ENCODE measurements around the gene ANO10. TPM values are rescaled to one million over a fixed set of nuclear protein-coding genes. Genes with fewer than 3 reads are reported as not detected.

ANO10 gene
- total RNA-seq, 4 donors from 2014 or later = 26.7 to 33.9 (median 28.7) TPM

DNA sequence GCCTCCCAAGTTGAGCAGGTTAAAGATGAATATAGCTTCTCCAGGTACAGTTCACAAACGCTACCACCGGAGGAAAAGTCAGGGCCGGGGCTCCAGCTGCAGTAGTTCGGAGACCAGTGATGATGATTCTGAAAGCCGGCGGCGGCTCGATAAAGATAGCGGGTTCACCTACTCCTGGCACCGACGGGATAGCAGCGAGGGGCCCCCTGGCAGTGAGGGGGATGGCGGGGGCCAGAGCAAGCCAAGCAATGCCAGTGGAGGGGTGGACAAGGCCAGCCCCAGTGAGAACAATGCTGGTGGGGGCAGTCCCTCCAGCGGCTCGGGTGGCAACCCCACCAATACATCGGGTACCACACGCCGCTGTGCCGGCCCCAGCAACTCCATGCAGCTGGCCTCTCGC, 274.0 kb downstream of the ANO10 start:
- no peaks in the 10 kb centered on the region for H3K9me3 ChIP-seq

DNA sequence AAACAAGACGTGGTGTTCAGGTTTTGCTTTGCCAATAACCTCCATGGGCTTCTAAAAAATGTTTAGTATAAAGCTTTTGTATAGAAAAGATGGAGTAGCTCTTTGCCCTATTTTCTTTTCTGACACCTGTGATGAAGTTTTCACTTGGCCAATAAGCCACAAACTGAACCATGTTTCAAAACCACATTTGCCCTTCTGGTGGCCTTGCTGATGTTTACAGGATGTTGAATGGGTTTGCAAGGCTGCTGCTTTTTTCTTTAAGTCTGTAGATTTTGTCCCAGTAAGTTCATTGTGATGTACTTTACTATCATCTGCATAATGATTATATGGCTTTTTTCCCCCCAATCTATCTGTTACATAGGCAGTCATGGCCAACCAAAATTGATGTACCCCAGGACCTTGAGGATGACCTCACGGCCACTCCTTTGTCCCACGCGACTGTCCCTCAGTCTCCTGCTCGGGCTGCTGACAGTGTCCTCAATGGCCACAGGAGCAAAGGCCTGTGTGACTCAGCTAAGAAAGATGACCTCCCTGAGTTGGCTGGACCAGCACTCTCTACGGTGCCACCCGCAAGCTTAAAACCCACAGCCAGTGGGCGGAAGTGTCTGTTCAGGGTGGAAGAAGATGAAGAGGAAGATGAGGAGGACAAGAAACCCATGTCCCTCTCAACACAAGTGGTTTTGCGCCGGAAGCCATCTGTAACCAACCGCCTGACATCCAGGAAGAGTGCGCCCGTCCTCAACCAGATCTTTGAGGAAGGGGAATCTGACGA, 274.6 kb downstream of the ANO10 start:
- 95 to 96% methylated on average over 14 of the region's 14 CpGs for WGBS, 2 donors
- H3K4me1 ChIP-seq = peaks cover 5 to 12% of the 10 kb centered on the region in 2 donors

More for the DNA sequence above, 274.0 kb downstream of the ANO10 start:
- TF ChIP-seq POLR2A (IDR thresholded peaks at IDR 0.05) = no peak
- TF ChIP-seq, protein P1, sequence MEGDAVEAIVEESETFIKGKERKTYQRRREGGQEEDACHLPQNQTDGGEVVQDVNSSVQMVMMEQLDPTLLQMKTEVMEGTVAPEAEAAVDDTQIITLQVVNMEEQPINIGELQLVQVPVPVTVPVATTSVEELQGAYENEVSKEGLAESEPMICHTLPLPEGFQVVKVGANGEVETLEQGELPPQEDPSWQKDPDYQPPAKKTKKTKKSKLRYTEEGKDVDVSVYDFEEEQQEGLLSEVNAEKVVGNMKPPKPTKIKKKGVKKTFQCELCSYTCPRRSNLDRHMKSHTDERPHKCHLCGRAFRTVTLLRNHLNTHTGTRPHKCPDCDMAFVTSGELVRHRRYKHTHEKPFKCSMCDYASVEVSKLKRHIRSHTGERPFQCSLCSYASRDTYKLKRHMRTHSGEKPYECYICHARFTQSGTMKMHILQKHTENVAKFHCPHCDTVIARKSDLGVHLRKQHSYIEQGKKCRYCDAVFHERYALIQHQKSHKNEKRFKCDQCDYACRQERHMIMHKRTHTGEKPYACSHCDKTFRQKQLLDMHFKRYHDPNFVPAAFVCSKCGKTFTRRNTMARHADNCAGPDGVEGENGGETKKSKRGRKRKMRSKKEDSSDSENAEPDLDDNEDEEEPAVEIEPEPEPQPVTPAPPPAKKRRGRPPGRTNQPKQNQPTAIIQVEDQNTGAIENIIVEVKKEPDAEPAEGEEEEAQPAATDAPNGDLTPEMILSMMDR (IDR thresholded peaks at IDR 0.05) = no peak
- H3K4me1 ChIP-seq = peaks cover 5 to 12% of the 10 kb centered on the region in 2 donors
- no peak overlapping the region for H3K27ac ChIP-seq
- no peak overlapping the region for H3K4me3 ChIP-seq (replicated peaks in 1 of 3)
- 96 to 99% methylated on average over 20 of the region's 20 CpGs for whole genome bisulfite sequencing, 2 donors
- intact Hi-C loops (cut with DNase I) = no loop called here
- no peaks in the 10 kb centered on the region for H3K27me3 ChIP-seq
- no peak for DNase-seq
- peaks cover 36% of the 10 kb centered on the region in 2 donors for H3K36me3 ChIP-seq

DNA sequence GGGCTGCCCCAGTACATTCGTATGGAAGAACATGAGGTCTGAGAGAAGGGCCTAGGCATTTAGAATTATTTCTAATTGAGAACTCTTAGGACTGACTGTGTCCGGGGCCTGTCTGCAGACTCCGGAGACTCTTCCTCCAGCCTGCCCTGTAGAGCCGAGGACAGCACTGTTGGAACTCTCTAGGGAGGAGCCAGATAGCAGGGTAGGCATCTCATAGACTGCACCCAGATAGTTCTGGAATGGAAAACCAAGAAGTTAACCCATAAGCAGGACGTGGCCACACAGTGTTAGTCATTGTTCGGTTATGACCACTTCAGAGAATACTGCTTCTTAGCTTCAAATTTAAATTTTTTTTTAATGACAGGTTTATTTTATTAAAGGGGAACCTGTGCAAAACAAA, 275.9 kb downstream of the ANO10 start:
- intact Hi-C loops (cut with DNase I) = no loop called here
- 85% methylated on average over 6 of the region's 6 CpGs for WGBS, 2 donors

More for the DNA sequence above, 274.6 kb downstream of the ANO10 start:
- H3K27ac ChIP-seq = no peak overlapping the region
- no peak for DNase-seq
- H3K36me3 ChIP-seq = peaks cover 36 to 38% of the 10 kb centered on the region in 2 donors
- H3K9me3 ChIP-seq = no peaks in the 10 kb centered on the region
- TF ChIP-seq, protein P1 (IDR thresholded peaks at IDR 0.05) = no peak
- no peak for TF ChIP-seq POLR2A (IDR thresholded peaks at IDR 0.05)
- H3K27me3 ChIP-seq = no peaks in the 10 kb centered on the region
- intact Hi-C loops (cut with DNase I) = no loop called here
- no peak overlapping the region for H3K4me3 ChIP-seq (replicated peaks in 1 of 3)

DNA sequence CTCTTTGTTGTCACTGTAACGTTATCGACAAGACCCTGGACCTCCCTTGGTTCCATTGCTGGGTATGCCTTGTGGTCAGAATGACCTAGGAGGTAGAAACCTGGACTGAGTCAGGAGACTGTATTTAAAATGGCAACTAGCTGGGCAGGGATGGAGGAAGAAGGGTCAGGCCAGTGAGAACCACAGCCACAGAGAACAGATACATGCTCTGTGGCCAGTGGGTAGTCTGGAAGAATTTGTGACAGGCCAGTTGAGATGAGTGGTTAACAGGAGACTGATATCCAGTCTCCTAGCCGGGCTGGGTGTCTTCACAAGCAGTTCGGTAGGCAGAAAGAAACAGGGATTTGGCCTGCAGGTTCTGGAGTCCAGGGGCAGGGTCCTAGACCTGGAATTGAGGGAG, 276.6 kb downstream of the ANO10 start:
- Histone ChIP-seq H3K4me1 (peaks cover 5 to 12% of the 10 kb centered on the region in 2 donors), H3K27ac (peak overlapping the region in 1 of 3 donors; percentile 2), H3K27me3 (no peaks in the 10 kb centered on the region), H3K9me3 (no peaks in the 10 kb centered on the region), H3K4me3 (replicated peaks in 1 of 3) (no peak overlapping the region), H3K36me3 (peaks cover 45 to 47% of the 10 kb centered on the region in 2 donors)
- 77 to 87% methylated on average over 4 of the region's 4 CpGs for WGBS, 2 donors
- no peak for DNase-seq
- TF ChIP-seq, protein P1 (IDR thresholded peaks at IDR 0.05) = no peak
- no peak for TF ChIP-seq POLR2A (IDR thresholded peaks at IDR 0.05)
- intact Hi-C loops (cut with DNase I) = no loop called here

More for the DNA sequence above, 275.9 kb downstream of the ANO10 start:
- Histone ChIP-seq H3K9me3 (no peaks in the 10 kb centered on the region), H3K4me1 (peaks cover 5 to 12% of the 10 kb centered on the region in 2 donors), H3K4me3 (replicated peaks in 1 of 3) (no peak overlapping the region), H3K27ac (no peak overlapping the region), H3K27me3 (no peaks in the 10 kb centered on the region), H3K36me3 (peaks cover 40 to 41% of the 10 kb centered on the region in 2 donors)
- no peak for DNase-seq
- no peak for TF ChIP-seq POLR2A (IDR thresholded peaks at IDR 0.05)
- TF ChIP-seq, protein P1 (IDR thresholded peaks at IDR 0.05) = no peak

DNA sequence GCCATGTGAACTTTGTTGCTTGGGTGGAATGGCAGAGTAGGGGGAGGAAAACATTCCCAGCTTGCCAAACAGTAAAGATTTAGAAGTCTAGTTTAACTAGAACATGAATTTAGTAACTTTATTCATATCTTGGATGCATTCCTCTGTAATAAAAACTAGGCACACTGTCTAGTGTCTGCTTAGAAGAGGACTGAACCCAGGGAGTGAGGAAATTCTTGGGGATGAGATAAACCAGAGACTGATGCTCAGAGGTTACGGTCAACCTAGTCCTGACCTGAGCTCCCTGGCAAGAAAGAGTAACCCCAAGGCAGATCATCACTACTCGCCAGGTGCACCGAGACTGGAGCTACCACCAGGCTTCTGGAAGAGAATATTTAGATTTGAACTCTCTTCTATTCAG, 277.3 kb downstream of the ANO10 start:
- Histone ChIP-seq H3K9me3 (no peaks in the 10 kb centered on the region), H3K4me3 (replicated peaks in 1 of 3) (no peak overlapping the region), H3K4me1 (peaks cover 5 to 12% of the 10 kb centered on the region in 2 donors), H3K27me3 (no peaks in the 10 kb centered on the region), H3K36me3 (peaks cover 44 to 50% of the 10 kb centered on the region in 2 donors), H3K27ac (peak overlapping the region in 1 of 3 donors; percentile 2)
- no peak for DNase-seq
- TF ChIP-seq, protein P1 (IDR thresholded peaks at IDR 0.05) = no peak
- no peak for TF ChIP-seq POLR2A (IDR thresholded peaks at IDR 0.05)
- intact Hi-C loops (cut with DNase I) = no loop called here
- WGBS, 2 donors = 96 to 100% methylated on average over 3 of the region's 3 CpGs

All from thyroid gland (tissue), 4 donors.